ENCODE data around the gene TOX2.

The TOX2 gene

DNA sequence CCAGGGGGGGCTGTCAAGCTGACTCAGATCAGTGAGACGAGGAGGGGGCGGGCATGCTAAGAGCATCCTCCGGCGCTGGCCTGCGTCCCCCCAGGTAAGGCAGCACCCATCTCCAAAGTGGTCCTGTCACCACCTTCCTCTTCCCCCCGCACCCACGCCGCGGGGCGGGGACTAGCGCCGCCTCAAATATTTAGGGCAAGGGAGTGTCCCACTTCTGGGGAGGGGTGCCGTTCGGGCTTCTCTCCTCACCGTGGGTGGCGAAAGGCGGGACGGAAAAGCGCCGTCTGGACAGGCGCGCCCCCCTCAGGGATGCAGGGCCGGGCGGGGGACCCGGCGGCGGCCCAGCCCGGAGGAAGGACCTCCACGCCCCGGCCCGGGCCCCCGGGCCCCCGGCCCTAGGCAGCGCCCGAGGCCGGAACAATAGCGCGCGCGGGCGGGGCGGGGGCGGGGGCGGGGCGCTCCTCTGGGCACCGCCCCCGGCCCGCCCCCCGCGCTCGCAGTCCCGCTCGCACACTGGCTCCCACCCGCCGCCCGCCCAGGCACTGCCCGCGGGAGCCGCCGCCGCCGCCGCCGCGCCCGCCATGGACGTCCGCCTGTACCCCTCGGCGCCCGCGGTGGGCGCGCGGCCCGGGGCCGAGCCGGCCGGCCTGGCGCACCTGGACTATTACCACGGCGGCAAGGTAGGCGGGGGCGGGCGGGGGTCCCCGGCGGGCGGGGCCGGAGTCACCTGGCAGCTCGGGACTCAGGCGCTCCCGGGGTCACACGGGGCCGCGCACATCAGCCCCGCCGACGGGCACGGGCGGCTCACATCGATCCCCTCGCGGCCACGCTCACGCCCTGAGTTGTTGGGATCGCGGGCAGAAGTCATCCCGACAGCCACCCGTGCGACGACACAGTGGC, at the start of gene TOX2:
Gene TOX2, plus strand, starts transcription at position 542 of the 900 bp plus-strand sequence. Its CDS starts 40 bp downstream, at position 582.
- peak; percentile 15 to 34 for DNase-seq (ENCODE audit: extremely low read depth in 1 of 2, low read depth in 1 of 2)

DNA sequence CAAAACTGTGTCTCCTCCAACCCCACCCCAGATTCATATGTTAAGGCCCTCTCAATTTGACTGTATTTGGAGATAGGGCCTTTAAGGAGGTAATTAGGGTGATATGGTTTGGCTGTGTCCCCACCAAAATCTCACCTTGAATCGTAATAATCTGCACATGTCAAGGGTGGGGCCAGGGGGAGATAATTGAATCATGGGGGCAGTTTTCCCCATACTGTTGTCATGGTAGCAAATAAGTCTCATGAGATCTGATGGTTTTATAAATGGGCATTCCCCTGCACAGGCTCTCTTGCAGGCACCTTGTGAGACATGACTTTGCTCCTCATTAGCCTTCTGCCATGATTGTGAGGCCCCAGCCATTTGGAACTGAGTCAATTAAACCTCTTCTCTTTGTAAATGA, 46.6 kb upstream of the TOX2 start:
- DNase-seq (ENCODE audit: extremely low read depth in 1 of 2, low read depth in 1 of 2): no peak

DNA sequence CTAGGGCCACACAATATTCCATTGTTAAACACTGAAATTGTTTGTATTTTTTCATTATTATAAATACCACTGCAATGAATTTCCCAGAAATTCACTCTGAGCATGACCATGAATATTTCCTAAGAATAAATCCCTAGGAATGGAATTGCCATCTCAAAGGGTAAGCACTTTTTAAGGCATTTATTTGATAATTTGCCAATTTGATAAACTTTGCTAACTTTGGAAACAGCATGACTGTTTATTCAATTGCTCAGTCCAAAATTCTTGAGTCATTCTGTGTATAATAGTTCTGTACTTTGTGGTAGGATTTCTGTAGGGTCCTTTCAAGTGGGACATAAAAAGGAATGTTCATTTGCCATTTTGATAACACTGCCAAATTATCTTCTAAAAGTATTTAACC, 44.2 kb upstream of the TOX2 start:
- no peak for DNase-seq (ENCODE audit: extremely low read depth in 1 of 2, low read depth in 1 of 2)

GRCh38 chr20:43878776-43879175, 35.9 kb upstream of the TOX2 start:
- no peak for DNase-seq (ENCODE audit: extremely low read depth in 1 of 2, low read depth in 1 of 2)

- DNase-seq (ENCODE audit: extremely low read depth in 1 of 2, low read depth in 1 of 2): no peak
Measured at GRCh38 chr20:43893930-43894329, 20.7 kb upstream of the TOX2 start.

DNA sequence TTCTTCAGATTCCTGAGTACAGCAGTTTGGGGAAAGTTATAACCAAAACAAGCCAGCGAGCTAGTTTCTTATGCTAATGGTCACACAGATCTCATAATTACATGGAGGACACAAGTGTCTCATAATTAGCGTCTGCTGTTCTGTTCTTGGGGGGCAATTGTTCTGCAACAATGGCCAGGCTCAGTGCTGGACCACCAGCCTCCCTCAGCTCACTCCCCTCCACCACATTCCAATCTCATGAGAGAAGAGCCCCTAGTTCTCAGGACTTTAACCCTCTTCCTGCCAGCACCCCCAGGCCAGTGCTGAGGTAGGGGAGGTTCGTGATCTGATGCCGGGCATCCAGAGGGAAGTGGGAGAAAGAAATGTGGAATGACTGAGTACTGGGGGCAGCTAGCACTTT, 20.2 kb upstream of the TOX2 start:
- no peak for DNase-seq (ENCODE audit: extremely low read depth in 1 of 2, low read depth in 1 of 2)

DNA sequence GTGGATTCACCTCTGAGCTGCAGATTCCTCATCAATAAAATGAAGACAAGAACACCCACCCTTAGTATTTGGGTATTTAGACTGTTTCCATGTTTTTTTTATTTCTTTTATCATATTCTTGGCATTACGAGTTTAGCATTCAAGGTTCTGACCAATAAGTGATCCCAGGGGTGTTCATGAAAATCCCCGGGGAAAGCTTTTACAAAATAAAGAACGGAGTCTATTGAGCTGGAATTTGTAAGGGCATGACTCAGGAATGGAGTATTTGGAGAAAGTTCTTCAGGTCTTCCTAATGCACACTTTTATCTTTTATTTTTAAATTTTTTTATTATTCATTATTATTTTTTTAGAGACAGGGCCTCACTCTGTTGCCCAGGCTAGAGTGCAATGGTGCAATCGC, 19.4 kb upstream of the TOX2 start:
- no peak for DNase-seq (ENCODE audit: extremely low read depth in 1 of 2, low read depth in 1 of 2)

- no peak for DNase-seq (ENCODE audit: extremely low read depth in 1 of 2, low read depth in 1 of 2)
Measured at GRCh38 chr20:43899274-43900120, 15.2 kb upstream of the TOX2 start.

- no peak for DNase-seq (ENCODE audit: extremely low read depth in 1 of 2, low read depth in 1 of 2)
Measured at GRCh38 chr20:43900121-43900466, 14.6 kb upstream of the TOX2 start.

- DNase-seq (ENCODE audit: extremely low read depth in 1 of 2, low read depth in 1 of 2): no peak
Measured at GRCh38 chr20:43900496-43900895, 14.2 kb upstream of the TOX2 start.

DNA sequence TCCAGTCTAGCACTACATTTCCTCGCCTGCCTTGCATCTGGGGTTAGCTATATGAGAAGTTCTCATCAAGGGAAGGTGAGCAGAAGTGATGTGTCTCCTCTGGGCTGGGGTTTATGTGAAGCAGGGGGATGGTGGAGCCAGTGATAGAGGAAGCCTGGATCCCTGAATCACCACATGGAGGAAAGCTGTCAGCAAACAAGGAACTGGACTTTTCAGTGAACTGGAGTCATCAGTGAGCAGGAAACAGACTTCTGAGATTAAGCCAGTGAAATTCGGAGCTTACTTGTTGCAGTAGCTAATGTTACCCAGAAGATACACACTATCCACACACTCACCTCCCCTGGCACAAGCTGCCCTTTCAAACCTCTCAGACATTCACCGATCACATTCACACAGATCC, 13.4 kb upstream of the TOX2 start:
- no peak for DNase-seq (ENCODE audit: extremely low read depth in 1 of 2, low read depth in 1 of 2)

GRCh38 chr20:43903953-43904826, 10.5 kb upstream of the TOX2 start:
- no peak for DNase-seq (ENCODE audit: extremely low read depth in 1 of 2, low read depth in 1 of 2)

GRCh38 chr20:43904827-43905177, 9.8 kb upstream of the TOX2 start:
- DNase-seq (ENCODE audit: extremely low read depth in 1 of 2, low read depth in 1 of 2): no peak

DNA sequence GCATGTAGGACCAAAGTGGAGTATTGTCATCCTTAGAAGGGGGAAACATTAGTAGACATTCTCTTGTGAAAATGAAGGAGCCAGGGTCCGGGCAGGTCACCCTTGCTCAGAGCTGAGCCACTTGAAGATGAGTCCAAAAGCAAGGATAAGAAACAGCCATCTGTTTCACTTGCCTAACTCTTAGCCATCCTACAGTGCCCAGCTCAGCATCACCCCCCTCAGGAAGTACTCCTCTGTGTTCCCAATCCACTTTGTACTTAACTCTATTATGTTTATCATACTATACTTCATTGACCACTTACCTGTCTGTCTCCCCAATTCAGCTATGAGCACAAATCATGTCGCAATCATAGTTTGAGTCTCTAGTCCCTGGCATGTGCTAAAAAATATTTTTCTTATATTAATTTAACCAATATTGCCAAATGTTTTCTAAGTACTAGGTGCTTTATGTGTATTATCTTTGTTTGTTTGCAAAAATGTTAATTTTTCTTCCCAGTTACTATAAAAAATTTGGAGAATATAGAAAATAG, 8.1 kb upstream of the TOX2 start:
- no peak for DNase-seq (ENCODE audit: extremely low read depth in 1 of 2, low read depth in 1 of 2)

DNA sequence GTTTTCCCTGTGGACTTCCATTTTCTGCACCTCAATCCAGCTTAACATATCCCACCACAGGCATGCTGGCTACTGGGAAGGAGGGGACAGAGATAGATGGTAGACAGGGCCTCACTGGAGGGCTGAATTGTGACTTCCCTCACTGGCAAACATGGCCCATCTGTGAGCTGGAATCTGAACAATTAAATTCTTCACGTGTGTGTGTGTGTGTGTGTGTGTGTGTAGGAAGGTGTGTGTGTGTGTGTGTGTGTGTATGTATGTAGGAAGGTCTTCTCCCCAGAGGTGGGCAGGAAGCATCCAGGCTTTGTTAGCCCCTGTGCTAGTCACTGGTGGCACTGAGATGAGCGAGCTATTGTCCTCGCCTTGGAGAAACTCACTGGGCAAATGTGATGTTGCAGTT, 5.4 kb upstream of the TOX2 start:
- DNase-seq (ENCODE audit: extremely low read depth in 1 of 2, low read depth in 1 of 2): no peak

DNA sequence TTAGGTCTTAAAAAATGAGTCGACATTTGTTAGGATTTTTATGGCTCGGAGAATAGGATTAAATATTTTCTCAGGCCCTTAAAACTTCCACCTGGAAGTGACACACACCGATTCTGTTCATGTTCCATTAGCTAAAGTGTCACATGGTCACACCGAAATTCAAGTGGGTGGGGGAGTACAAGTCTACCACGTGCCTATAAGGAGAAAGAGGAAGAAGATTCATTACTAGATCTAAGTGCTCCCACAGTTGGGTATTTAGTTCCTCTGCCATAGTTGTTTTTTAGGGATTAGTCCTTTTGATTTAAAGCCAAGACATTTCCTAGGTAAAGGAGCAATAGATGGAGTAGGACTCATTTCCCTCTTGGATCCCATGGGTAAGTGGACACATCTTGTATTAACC, 4.9 kb upstream of the TOX2 start:
- no peak for DNase-seq (ENCODE audit: extremely low read depth in 1 of 2, low read depth in 1 of 2)

GRCh38 chr20:43910564-43910963, 4.1 kb upstream of the TOX2 start:
- no peak for DNase-seq (ENCODE audit: extremely low read depth in 1 of 2, low read depth in 1 of 2)

- DNase-seq (ENCODE audit: extremely low read depth in 1 of 2, low read depth in 1 of 2): no peak
Measured at GRCh38 chr20:43911066-43911465, 3.6 kb upstream of the TOX2 start.

DNA sequence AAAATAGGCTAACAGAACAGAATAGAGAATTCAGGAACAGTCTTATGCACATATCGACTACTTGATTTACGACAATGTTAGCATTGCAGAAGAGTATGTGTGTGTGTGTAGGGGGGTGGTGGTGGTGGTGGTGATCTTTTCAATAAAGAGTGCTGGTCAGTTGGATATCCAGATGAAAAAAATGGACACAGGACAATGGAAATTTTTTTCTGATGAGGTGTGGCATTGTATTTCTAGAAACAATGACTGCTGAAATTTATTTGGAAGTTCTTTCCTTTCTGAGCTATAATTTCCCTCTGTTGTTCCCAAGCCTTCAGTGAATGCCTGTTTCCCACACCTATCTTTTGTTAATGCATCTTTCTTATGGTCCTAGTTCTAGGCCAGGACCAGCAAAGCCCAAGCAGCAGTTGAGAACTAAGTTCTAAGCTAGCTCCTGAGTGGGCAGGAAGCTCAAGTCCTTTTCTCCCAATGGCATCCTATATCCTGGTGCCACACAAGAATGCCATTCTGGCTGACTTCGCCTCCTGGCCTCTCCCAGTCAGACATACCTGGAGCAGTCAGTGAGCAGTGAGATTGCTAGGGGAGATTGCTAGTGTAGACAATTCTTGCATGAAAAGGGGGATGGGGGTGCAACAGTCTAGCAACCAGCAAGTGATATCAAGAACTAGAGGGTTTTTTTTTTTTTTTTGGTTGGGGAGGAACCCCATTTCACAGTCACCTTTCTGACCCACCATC, 1.2 kb upstream of the TOX2 start:
- no peak for DNase-seq (ENCODE audit: extremely low read depth in 1 of 2, low read depth in 1 of 2)

Data from activated CD8-positive, alpha-beta memory T cell treated with anti-CD3 and anti-CD28 coated beads for 1 hour (primary cell).